Measurements from ENCODE around the gene NRXN2.
"Not testable (repeated sequence)": the region's sequence is repeated elsewhere in the genome, so short reads cannot be mapped to it uniquely, and the experiment has no call there.

NRXN2 gene

GRCh38 chr11:64719406-64719805, 3.6 kb downstream of the NRXN2 start:
- no peak for DNase-seq

- no peak for DNase-seq
Measured at GRCh38 chr11:64718780-64719124, 4.2 kb downstream of the NRXN2 start.

- no peak for DNase-seq
Measured at GRCh38 chr11:64718084-64718779, 4.8 kb downstream of the NRXN2 start.

- no peak for DNase-seq
Measured at GRCh38 chr11:64717268-64717578, 5.8 kb downstream of the NRXN2 start.

- DNase-seq, result no peak
Measured at GRCh38 chr11:64716473-64717267, 6.3 kb downstream of the NRXN2 start.

- DNase-seq, result no peak
Measured at GRCh38 chr11:64715756-64716472, 7.1 kb downstream of the NRXN2 start.

GRCh38 chr11:64715110-64715509, 7.9 kb downstream of the NRXN2 start:
- no peak for DNase-seq

GRCh38 chr11:64714666-64715065, 8.3 kb downstream of the NRXN2 start:
- no peak for DNase-seq

- DNase-seq, result no peak
Measured at GRCh38 chr11:64713781-64714363, 9.1 kb downstream of the NRXN2 start.

GRCh38 chr11:64713016-64713707, 9.8 kb downstream of the NRXN2 start:
- no peak for DNase-seq

- no peak for DNase-seq
Measured at GRCh38 chr11:64712430-64713015, 10.5 kb downstream of the NRXN2 start.

- no peak for DNase-seq
Measured at GRCh38 chr11:64711956-64712362, 11.0 kb downstream of the NRXN2 start.

GRCh38 chr11:64711138-64711955, 11.7 kb downstream of the NRXN2 start:
- no peak for DNase-seq

- DNase-seq, result no peak
Measured at GRCh38 chr11:64710418-64711137, 12.4 kb downstream of the NRXN2 start.

GRCh38 chr11:64705501-64705900, 17.5 kb downstream of the NRXN2 start:
- no peak for DNase-seq

GRCh38 chr11:64703048-64703447, 19.9 kb downstream of the NRXN2 start:
- no peak for DNase-seq

- DNase-seq, result not testable (repeated sequence)
Measured at GRCh38 chr11:64701956-64702355, 21.0 kb downstream of the NRXN2 start.

GRCh38 chr11:64698427-64698826, 24.6 kb downstream of the NRXN2 start:
- DNase-seq, result no peak

- DNase-seq, result no peak
Measured at GRCh38 chr11:64697663-64698375, 25.2 kb downstream of the NRXN2 start.

GRCh38 chr11:64696045-64696444, 27.0 kb downstream of the NRXN2 start:
- DNase-seq, result no peak

All from inflammatory macrophage treated with lipopolysaccharide for 4 hours (primary cell).